NCI-H146 treated with DMSO at 0.1 percent for 48 hours (cell line): ENCODE results near the gene HOPX.
"Not testable (repeated sequence)": the region's sequence is repeated elsewhere in the genome, so short reads cannot be mapped to it uniquely, and the experiment has no call there.

ENCODE experiments used
- DNase-seq: peaks from one replicate; lab custom pipeline; 2025; ENCODE audit not compliant: unreplicated experiment; lab: John Stamatoyannopoulos, UW

HOPX gene, protein sequence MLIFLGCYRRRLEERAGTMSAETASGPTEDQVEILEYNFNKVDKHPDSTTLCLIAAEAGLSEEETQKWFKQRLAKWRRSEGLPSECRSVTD

DNA sequence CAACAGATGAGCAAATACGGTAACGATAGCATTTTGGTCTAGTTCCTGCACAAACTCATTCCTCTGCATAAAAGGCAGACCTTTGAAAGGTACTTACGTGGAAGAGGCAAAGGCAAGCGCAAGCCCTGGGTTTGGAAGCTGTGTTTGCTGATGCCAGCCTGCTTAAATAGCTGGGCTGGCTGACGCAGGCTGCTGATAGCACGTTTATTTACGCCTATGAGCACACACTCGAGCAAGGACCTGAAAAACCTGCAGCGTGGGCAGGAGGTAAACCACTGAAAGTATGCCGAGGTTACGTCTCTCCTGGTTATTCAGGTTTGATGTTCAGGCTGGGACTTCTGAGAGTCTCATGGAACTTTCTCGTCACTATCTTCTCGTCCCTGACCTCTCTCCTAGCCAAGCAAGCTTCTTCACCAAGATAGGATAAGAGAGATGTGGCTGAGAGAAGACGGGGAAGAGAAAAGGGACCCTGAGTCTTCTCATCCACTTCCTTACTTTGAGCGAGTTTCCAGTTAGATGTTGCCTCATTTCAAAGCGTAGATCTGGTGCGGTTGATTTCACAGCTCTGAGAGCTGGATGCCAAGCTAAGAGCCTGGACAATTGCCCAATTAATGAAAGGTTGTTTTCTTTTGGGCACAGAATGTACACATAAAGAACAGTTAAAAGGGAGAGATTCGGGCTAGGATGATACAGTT is at the start of gene HOPX:
TSS of gene HOPX (minus strand) at position 139 of the 695 bp plus-strand sequence. CDS start 23,480 bp downstream, outside the sequence.
- DNase-seq = no peak

DNA sequence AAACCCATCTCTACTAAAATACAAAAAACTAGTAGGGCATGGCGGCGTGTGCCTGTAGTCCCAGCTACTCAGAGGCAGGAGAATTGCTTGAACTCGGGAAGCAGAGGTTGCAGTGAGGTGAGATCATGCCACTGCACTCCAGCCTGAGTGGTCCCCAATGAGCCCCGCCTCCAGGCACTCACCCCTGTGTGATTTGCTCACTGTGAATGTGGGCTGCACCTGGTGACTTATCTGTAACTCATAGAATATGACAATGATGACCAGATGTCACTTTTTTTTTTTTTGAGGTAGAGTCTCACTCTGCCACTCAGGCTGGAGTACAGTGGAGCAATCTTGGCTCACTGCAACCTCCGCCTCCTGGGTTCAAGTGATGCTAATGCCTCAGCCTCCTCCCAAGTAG is 49.0 kb upstream of the HOPX start:
- DNase-seq = no peak

DNA sequence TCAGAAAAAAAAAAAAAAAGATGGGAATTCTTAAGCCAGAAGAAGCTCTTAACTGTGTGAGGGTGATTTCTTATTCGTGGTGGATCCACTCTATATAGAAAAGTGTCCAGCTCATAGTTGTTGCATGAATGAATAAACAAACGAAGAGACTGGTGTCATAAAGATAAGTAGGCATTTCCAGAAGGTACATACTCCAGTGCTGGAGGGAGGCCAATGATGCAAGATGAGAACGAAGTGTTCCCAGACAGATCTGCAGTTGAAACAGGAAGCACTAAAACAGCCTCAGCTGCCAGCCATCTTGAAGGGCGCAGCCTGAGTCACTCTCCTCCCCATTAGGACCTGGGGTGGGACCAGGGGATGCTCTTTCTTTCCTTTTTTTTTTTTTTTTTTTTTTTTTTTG is 47.4 kb upstream of the HOPX start:
- DNase-seq = no peak

- DNase-seq = no peak
Measured at GRCh38 chr4:56727150-56727549, 46.1 kb upstream of the HOPX start.

- not testable (repeated sequence) for DNase-seq
Measured at GRCh38 chr4:56726593-56726992, 45.5 kb upstream of the HOPX start.

DNA sequence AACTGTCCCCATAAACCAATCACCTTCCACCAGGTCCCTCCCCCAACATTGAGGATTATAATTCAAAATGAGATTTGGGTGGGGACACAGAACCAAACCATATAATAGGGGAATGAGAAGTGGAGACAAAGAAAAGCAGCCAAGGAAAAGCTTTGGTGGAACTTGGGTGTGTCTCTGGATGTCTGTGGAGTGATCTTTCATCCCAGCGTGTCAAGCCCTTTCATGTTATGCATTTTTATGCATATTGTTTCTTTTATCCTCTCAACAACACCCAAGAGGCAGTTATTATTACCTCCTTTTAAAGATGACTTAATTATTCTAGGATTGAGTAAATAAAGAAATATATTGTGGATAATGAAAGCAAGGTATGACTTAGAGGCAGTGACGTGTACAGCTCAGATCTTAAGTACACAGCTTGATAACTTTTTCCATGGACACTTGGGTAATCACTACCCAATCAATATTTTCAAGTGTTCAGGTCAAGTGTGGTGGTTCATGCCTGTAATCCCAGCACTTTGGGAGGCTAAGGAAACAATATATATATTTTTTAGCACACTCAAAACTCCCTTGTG is 42.6 kb upstream of the HOPX start:
- no peak for DNase-seq

GRCh38 chr4:56723201-56723605 is 42.1 kb upstream of the HOPX start:
- DNase-seq = no peak

DNA sequence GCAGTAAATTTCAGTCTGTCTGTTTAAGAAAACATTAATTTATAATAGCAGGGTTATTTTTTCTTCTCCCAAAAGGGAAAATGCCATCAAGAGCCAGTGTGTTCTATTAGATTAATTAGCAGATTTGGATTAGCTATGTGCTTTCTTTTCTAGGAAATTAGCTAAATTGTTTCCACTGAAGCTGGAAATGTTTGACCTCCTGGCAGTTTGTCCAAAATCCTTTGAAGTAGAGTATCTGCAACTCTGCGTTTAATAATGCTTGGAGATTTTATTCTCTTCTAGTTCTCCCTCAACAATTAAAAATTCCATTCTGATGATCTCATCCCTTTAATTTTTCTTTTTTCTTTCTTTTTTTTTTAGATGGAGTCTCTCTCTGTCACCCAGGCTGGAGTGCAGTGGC is 27.1 kb upstream of the HOPX start:
- DNase-seq = no peak

DNA sequence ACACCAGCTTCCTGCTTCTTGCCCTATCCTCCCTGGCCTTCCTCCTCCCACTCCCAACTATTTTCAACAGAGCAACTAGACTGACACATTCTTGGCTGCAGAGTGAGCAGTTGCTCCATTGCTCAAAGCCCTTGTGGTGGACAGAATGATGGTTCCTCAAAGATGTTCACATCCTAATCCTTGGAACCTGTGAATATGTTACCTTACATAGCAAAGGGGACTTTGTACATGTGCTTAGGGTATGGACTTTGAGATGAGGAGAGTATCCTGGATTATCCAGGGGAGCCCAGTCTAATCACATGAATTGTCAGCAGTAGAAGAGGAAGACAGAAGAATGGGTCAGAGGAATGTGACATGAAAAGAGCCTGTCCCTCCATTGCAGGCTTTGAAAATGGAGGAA is 24.9 kb upstream of the HOPX start:
- DNase-seq = no peak

- no peak for DNase-seq
Measured at GRCh38 chr4:56705334-56705733, 24.2 kb upstream of the HOPX start.

DNA sequence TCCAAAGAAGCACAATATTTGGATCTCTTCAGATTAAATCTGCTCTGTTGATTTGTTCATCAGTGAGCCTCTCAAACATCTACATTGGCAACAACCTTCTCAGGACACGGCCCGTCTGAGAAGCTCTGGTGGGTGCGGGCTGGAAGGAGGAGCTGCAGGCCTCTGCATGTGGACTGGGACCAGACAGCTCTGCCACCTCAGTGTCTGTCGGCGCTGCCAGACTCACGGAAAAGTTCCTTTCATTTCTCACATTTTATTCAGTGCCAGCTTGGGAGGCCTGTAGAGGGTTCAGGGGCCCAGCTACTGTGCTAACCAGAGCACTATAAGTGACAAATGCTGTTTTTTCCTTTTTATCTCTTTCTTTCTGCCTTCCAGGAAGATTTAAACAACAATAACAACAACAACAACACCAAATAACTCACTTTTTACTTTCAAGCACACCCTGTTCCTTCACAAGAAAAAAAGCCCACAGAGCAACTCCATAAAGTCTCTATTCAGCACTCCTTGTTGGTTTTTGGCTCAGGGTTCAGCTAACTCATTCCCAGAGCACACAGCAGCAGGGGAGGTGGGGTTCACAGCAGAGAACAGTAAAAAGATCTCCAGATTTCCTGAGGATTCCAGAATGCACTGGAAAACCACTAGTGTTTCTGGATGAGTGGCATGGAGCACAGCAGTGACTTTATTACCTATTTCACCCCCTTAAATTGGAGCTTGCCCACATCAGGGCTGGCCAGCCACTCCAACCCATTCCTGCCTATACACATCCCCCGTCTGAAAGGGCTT is 23.2 kb upstream of the HOPX start:
- no peak for DNase-seq

GRCh38 chr4:56703378-56703777 is 22.3 kb upstream of the HOPX start:
- DNase-seq = no peak

DNA sequence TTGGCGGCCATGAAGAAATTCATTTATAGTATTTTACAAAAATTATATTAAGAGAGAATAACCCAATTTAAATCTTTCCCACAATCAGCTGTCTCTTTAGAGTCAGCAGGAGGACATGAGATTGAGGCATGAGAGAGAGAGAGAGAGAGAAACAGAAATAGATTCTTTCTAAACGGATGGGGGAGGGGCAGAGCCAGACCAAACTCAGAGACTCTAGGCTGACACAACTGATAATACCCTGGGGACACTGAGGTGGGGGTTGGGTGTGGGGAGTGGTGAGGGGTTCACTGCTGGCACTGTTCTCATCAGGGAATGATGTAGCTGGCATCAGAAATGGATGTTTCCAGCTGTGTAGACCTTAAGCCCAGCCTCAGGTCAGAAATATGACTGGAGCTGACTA is 20.5 kb upstream of the HOPX start:
- no peak for DNase-seq

DNA sequence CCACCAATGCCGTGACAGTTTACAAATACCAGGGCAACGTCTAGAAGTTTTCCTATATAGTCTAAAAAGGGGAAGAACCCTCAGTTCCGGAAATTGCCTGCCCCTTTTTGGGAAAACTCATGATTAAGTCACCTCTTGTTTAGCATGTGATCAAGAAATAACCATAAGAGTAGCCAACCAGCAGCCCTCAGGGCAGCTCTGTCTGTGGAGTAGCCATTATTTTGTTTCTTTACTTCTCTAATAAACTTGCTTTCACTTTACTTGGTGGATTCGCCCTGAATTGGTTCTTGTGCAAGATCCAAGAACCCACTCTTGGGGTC is 20.0 kb upstream of the HOPX start:
- no peak for DNase-seq

DNA sequence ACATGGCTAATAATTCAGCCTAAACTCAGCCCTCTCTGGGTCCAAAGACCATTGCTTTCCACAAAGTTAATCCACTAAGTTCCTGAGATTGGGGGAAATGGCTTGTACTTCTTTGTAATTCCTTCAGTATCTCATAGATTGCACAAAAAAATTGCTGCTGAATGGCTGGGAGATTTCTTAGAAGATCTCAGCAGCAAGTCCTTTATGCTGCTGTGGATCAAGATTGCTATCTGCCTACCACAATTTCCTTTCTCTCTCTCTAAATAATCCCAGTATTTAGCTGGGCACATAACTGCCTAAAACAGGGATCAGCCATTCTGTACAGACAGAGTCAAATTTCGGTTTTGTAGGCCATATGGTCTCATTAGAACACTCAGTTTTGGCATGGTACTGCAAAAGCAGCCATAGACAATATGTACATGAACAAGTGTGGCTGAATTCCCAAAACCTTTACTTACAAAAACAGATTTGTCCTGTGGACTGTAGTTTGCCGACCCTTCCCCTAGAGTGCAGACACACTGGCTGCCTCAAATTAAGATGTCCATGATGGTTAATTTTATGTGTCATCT is 18.5 kb upstream of the HOPX start:
- no peak for DNase-seq

DNA sequence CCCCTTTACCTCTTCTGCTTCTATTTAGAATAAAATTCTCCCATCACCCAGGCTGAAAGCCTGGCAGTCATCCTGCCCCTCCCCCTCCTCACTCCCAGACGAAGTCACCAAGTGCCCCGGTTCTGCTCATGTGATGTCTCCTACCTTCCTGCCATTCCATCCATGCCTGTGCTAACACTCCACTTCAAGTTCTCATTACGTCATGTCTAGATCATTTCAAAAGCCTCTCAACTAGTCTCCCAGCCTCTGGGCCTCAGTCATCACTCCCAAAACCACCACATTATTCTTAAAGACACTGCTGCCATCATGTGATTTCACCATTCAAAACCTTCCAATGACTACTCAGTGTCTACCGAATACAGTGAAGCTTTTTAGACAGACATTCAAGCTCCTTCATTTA is 17.2 kb upstream of the HOPX start:
- no peak for DNase-seq

DNA sequence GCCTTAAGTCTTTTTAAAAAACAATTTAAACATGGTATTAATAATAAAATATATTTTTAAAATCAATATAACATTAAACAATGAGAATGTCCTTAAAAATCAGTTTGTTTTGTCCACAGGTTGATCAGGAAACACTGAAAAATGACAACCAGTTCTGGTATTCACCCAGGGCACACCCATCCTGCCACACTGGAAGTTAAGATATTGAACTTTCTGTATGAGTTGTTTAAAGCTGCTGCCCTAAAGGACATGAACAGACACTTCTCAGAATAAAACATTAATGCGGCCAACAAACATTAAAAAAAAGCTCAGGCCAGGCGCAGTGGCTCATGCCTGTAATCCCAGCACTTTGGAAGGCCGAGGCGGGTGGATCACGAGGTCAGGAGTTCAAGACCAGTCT is 15.0 kb upstream of the HOPX start:
- no peak for DNase-seq

DNA sequence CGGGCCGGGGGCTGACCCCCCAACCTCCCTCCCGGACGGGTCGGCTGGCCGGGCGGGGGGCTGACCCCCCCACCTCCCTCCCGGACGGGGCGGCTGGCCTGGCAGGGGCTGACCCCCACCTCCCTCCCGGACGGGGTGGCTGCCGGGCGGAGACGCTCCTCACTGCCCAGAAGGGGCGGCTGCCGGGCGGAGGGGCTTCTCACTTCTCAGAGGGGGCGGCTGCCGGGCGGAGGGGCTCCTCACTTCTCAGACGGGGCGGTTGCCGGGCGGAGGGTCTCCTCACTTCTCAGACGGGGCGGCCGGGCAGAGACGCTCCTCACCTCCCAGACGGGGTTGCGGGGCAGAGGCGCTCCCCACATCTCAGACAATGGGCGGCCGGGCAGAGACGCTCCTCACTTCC is 12.4 kb upstream of the HOPX start:
- not testable (repeated sequence) for DNase-seq

DNA sequence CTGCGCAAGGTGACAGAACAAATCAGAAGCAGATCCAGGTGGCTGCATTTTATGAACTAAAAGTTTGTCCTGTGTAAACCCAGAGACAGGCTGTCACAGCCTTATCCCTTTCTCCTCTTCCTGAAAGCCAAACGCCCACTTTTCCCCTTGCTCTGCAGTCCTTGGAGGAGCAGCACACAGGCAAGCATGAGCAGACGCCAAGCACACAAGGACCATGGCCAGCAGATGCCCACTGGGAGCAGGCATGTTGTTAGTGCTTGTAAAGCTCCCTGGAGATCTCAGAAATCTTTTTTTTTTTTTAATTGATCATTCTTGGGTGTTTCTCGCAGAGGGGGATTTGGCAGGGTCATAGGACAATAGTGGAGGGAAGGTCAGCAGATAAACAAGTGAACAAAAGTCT is 11.5 kb upstream of the HOPX start:
- DNase-seq = no peak

GRCh38 chr4:56691425-56691824 is 10.3 kb upstream of the HOPX start:
- no peak for DNase-seq

GRCh38 chr4:56690393-56690792 is 9.3 kb upstream of the HOPX start:
- DNase-seq = no peak
